IPS-15b (cell line): Measurements from ENCODE around the gene ANO4.

Experiments
- H3K27me3 ChIP-seq: one replicate; pipeline ENCODE4 v1.6.1; 2013; ENCODE audit warnings: low read length; ENCODE audit not compliant: control insufficient read depth, insufficient read depth
- H3K36me3 ChIP-seq: one replicate; pipeline ENCODE4 v1.6.1; 2013; ENCODE audit warnings: low read length; ENCODE audit not compliant: control insufficient read depth, insufficient read depth
- H3K4me1 ChIP-seq: one replicate; pipeline ENCODE4 v1.6.1; 2013; ENCODE audit warnings: mild to moderate bottlenecking, low read length; ENCODE audit not compliant: control insufficient read depth, insufficient read depth
- H3K4me3 ChIP-seq: one replicate; pipeline ENCODE4 v1.5.1; 2013; ENCODE audit warnings: low read depth, low read length
- H3K9ac ChIP-seq: one replicate; pipeline ENCODE4 v1.6.1; 2013; ENCODE audit warnings: low read depth, mild to moderate bottlenecking, low read length
- H3K9me3 ChIP-seq: one replicate; pipeline ENCODE4 v1.6.1; 2013; ENCODE audit warnings: mild to moderate bottlenecking, low read length; ENCODE audit not compliant: control insufficient read depth, insufficient read depth

Gene ANO4

GRCh38 chr12:100793182-100793581, 1.4 kb upstream of the ANO4 start:
- no peaks in the 10 kb centered on the region for H3K36me3 ChIP-seq
- H3K9ac ChIP-seq: no peak overlapping the region
- H3K4me3 ChIP-seq: no peak overlapping the region
- no peaks in the 10 kb centered on the region for H3K9me3 ChIP-seq
- peaks cover 13% of the 10 kb centered on the region for H3K4me1 ChIP-seq
- H3K27me3 ChIP-seq: peaks cover 3% of the 10 kb centered on the region

- no peaks in the 10 kb centered on the region for H3K9me3 ChIP-seq
- peaks cover 9% of the 10 kb centered on the region for H3K4me1 ChIP-seq
- peak overlapping the region; percentile 40 for H3K4me3 ChIP-seq
- peaks cover 3% of the 10 kb centered on the region for H3K27me3 ChIP-seq
- H3K36me3 ChIP-seq: no peaks in the 10 kb centered on the region
- no peak overlapping the region for H3K9ac ChIP-seq
These were observed 711 bp downstream of the ANO4 start for GRCh38 chr12:100795174-100795799.

GRCh38 chr12:100795800-100796179, 1.2 kb downstream of the ANO4 start:
- no peaks in the 10 kb centered on the region for H3K9me3 ChIP-seq
- no peak overlapping the region for H3K4me3 ChIP-seq
- H3K4me1 ChIP-seq: peaks cover 9% of the 10 kb centered on the region
- H3K27me3 ChIP-seq: peaks cover 3% of the 10 kb centered on the region
- no peak overlapping the region for H3K9ac ChIP-seq
- no peaks in the 10 kb centered on the region for H3K36me3 ChIP-seq

- peaks cover 3% of the 10 kb centered on the region for H3K27me3 ChIP-seq
- H3K4me1 ChIP-seq: peaks cover 9% of the 10 kb centered on the region
- H3K4me3 ChIP-seq: no peak overlapping the region
- no peak overlapping the region for H3K9ac ChIP-seq
- no peaks in the 10 kb centered on the region for H3K36me3 ChIP-seq
- no peaks in the 10 kb centered on the region for H3K9me3 ChIP-seq
These were observed 2.0 kb downstream of the ANO4 start for GRCh38 chr12:100796621-100797020.

- Histone ChIP-seq H3K4me3 (no peak overlapping the region), H3K27me3 (peaks cover 3% of the 10 kb centered on the region), H3K36me3 (no peaks in the 10 kb centered on the region), H3K9me3 (no peaks in the 10 kb centered on the region), H3K9ac (no peak overlapping the region), H3K4me1 (peaks cover 9% of the 10 kb centered on the region)
These were observed 2.7 kb downstream of the ANO4 start for GRCh38 chr12:100797246-100797645.

GRCh38 chr12:100797786-100798185, 3.2 kb downstream of the ANO4 start:
- Histone ChIP-seq H3K9ac (no peak overlapping the region), H3K4me3 (no peak overlapping the region), H3K27me3 (peaks cover 3% of the 10 kb centered on the region)

GRCh38 chr12:100798286-100799160, 3.9 kb downstream of the ANO4 start:
- peaks cover 9% of the 10 kb centered on the region for H3K4me1 ChIP-seq
- H3K36me3 ChIP-seq: no peaks in the 10 kb centered on the region
- H3K9ac ChIP-seq: no peak overlapping the region
- H3K4me3 ChIP-seq: no peak overlapping the region
- peaks cover 3% of the 10 kb centered on the region for H3K27me3 ChIP-seq
- no peaks in the 10 kb centered on the region for H3K9me3 ChIP-seq

More at GRCh38 chr12:100797786-100798185, 3.2 kb downstream of the ANO4 start:
- Histone ChIP-seq H3K36me3 (no peaks in the 10 kb centered on the region), H3K4me1 (peaks cover 9% of the 10 kb centered on the region), H3K9me3 (no peaks in the 10 kb centered on the region)

- Histone ChIP-seq H3K27me3 (peaks cover 3% of the 10 kb centered on the region), H3K9ac (no peak overlapping the region), H3K36me3 (no peaks in the 10 kb centered on the region), H3K4me1 (peaks cover 8% of the 10 kb centered on the region), H3K4me3 (no peak overlapping the region), H3K9me3 (no peaks in the 10 kb centered on the region)
These were observed 5.2 kb downstream of the ANO4 start for GRCh38 chr12:100799770-100800169.

GRCh38 chr12:100800723-100801122, 6.1 kb downstream of the ANO4 start:
- no peak overlapping the region for H3K4me3 ChIP-seq
- H3K4me1 ChIP-seq: peaks cover 4% of the 10 kb centered on the region
- no peaks in the 10 kb centered on the region for H3K27me3 ChIP-seq
- H3K9me3 ChIP-seq: no peaks in the 10 kb centered on the region
- H3K9ac ChIP-seq: no peak overlapping the region
- H3K36me3 ChIP-seq: no peaks in the 10 kb centered on the region

GRCh38 chr12:100801320-100801719, 6.7 kb downstream of the ANO4 start:
- H3K9me3 ChIP-seq: no peaks in the 10 kb centered on the region
- H3K9ac ChIP-seq: no peak overlapping the region
- no peaks in the 10 kb centered on the region for H3K27me3 ChIP-seq

GRCh38 chr12:100808777-100809176, 14.2 kb downstream of the ANO4 start:
- Histone ChIP-seq H3K4me3 (no peak overlapping the region), H3K27me3 (no peaks in the 10 kb centered on the region), H3K36me3 (no peaks in the 10 kb centered on the region), H3K9me3 (no peaks in the 10 kb centered on the region), H3K9ac (no peak overlapping the region), H3K4me1 (no peaks in the 10 kb centered on the region)

More at GRCh38 chr12:100801320-100801719, 6.7 kb downstream of the ANO4 start:
- H3K4me3 ChIP-seq: no peak overlapping the region
- peaks cover 4% of the 10 kb centered on the region for H3K4me1 ChIP-seq
- no peaks in the 10 kb centered on the region for H3K36me3 ChIP-seq

- Histone ChIP-seq H3K4me1 (no peaks in the 10 kb centered on the region), H3K27me3 (no peaks in the 10 kb centered on the region), H3K36me3 (no peaks in the 10 kb centered on the region), H3K4me3 (no peak overlapping the region), H3K9ac (no peak overlapping the region), H3K9me3 (no peaks in the 10 kb centered on the region)
These were observed 25.7 kb downstream of the ANO4 start for GRCh38 chr12:100820314-100820713.
